ENCODE results near the gene UBE2S.

UBE2S gene

GRCh38 chr19:55362174-55362989 lies 45.2 kb downstream of the UBE2S start:
- no peak for DNase-seq (ENCODE audit: low spot score)

GRCh38 chr19:55360902-55361301 lies 46.7 kb downstream of the UBE2S start:
- DNase-seq (ENCODE audit: low spot score): no peak

GRCh38 chr19:55358943-55359908 lies 48.4 kb downstream of the UBE2S start:
- DNase-seq (ENCODE audit: low spot score): no peak

- no peak for DNase-seq (ENCODE audit: low spot score)
Observed at GRCh38 chr19:55358493-55358892, 49.1 kb downstream of the UBE2S start.

GRCh38 chr19:55355213-55355821 lies 52.3 kb downstream of the UBE2S start:
- no peak for DNase-seq (ENCODE audit: low spot score)

- no peak for DNase-seq (ENCODE audit: low spot score)
Observed at GRCh38 chr19:55354698-55355212, 52.8 kb downstream of the UBE2S start, which contains the start of gene COX6B2. COX6B2 (minus strand) TSS chr19:55354719; CDS start chr19:55354521, 198 bp downstream.

- DNase-seq (ENCODE audit: low spot score): no peak
Observed at GRCh38 chr19:55353803-55354697, 53.5 kb downstream of the UBE2S start.

- DNase-seq (ENCODE audit: low spot score): no peak
Observed at GRCh38 chr19:55353356-55353802, 54.2 kb downstream of the UBE2S start.

- no peak for DNase-seq (ENCODE audit: low spot score)
Observed at GRCh38 chr19:55352549-55353145, 54.9 kb downstream of the UBE2S start.

- no peak for DNase-seq (ENCODE audit: low spot score)
Observed at GRCh38 chr19:55352040-55352439, 55.5 kb downstream of the UBE2S start.

GRCh38 chr19:55350620-55351315 lies 56.8 kb downstream of the UBE2S start:
- DNase-seq (ENCODE audit: low spot score): no peak

All from activated CD4-positive, alpha-beta T cell treated with anti-CD3 and anti-CD28 coated beads, Interleukin-2, Interleukin-4, amounts not matched to agents 100 ng/mL and 50 ng/mL, durations not matched to agents 16 hours and 8 hours (primary cell).